MCF 10A (cell line): ENCODE results near the gene FARS2. TPM values are rescaled to one million over a fixed set of nuclear protein-coding genes. Genes with fewer than 3 reads are reported as not detected.

Source experiments
- BruUV-seq: library from RNA; stranded (reverse); fragments of 400-500 nt; replicated peaks from 2 replicates; lab custom pipeline; 2021; lab: Mats Ljungman, UMichigan
- CTCF ChIA-PET: fragments of 300-600 bp; sonication (Branson Sonifier 250); formaldehyde crosslinking; extraction: SDS; loops from one replicate; lab custom pipeline; 2021; ENCODE audit warnings: antibody characterized with exemption, inconsistent platforms; lab: Yijun Ruan, JAX
- POLR2A ChIA-PET: fragments of 300-600, 350-650 bp; sonication (Branson Sonifier 250); formaldehyde crosslinking; extraction: SDS; loops from one replicate; lab custom pipeline; 2020; ENCODE audit warnings: antibody characterized with exemption, inconsistent platforms; lab: Yijun Ruan, JAX
- DNase-seq: peaks from one replicate; pipeline ENCODE4 v3.0.0-alpha.2; 2018; ENCODE audit not compliant: unreplicated experiment
- H3K27ac Mint-ChIP-seq: one replicate; pipeline ENCODE4 v1.8.0; 2022; ENCODE audit warnings: mild to moderate bottlenecking, low read depth, mixed read lengths; ENCODE audit not compliant: unreplicated experiment
- H3K27me3 Mint-ChIP-seq: one replicate; pipeline ENCODE4 v1.8.0; 2022; ENCODE audit warnings: mixed read lengths; ENCODE audit not compliant: insufficient read depth, unreplicated experiment
- H3K36me3 Mint-ChIP-seq: one replicate; pipeline ENCODE4 v1.8.0; 2022; ENCODE audit warnings: mild to moderate bottlenecking, moderate library complexity, mixed read lengths; ENCODE audit not compliant: insufficient read depth, unreplicated experiment
- H3K4me1 Mint-ChIP-seq: one replicate; pipeline ENCODE4 v1.8.0; 2022; ENCODE audit warnings: mixed read lengths; ENCODE audit not compliant: insufficient read depth, unreplicated experiment
- H3K4me3 Mint-ChIP-seq: one replicate; pipeline ENCODE4 v1.8.0; 2022; ENCODE audit warnings: mild to moderate bottlenecking, moderate library complexity, mixed read lengths; ENCODE audit not compliant: unreplicated experiment
- H3K9me3 Mint-ChIP-seq: one replicate; pipeline ENCODE4 v1.8.0; 2022; ENCODE audit warnings: mixed read lengths; ENCODE audit not compliant: unreplicated experiment
- CTCF ChIP-seq: fragments of 200-600 bp; IDR thresholded peaks from one replicate; pipeline ENCODE4 v1.8.0; 2022; ENCODE audit warnings: antibody characterized with exemption, mild to moderate bottlenecking; ENCODE audit not compliant: unreplicated experiment
- intact Hi-C: fragments of 100-400 bp; cut with micrococcal nuclease; formaldehyde crosslinking; loops from 2 replicates; pipeline ENCODE4 v1.14.1; 2022
- total RNA-seq: library from RNA; stranded (reverse); gene quantifications from 2 replicates; pipeline ENCODE4 v1.2.3, GENCODE V29; 2022

Gene FARS2
- total RNA-seq, 1 experiment from 2014 or later, result 18.2 TPM

GRCh38 chr6:5552243-5552642 lies 290.9 kb downstream of the FARS2 start:
- intact Hi-C loops, result no loop called here
- no peak for DNase-seq
- TF ChIP-seq CTCF, result no peak
- H3K4me3 Mint-ChIP-seq, result no peak overlapping the region
- peaks cover 14% of the 10 kb centered on the region for H3K36me3 Mint-ChIP-seq
- no peak overlapping the region for H3K27ac Mint-ChIP-seq
- peaks cover 16% of the 10 kb centered on the region for H3K9me3 Mint-ChIP-seq
- H3K27me3 Mint-ChIP-seq, result no peaks in the 10 kb centered on the region
- ChIA-PET POLR2A (no interaction called here), CTCF (interaction anchor here (0.6 kb wide), 1 partner anchor 11 kb away, joined by 3 read pairs; no protein-coding TSS in a partner anchor)
- H3K4me1 Mint-ChIP-seq, result no peaks in the 10 kb centered on the region
- BruUV-seq, result no TSS peak

- Mint-ChIP-seq H3K27ac (no peak overlapping the region), H3K9me3 (peaks cover 16% of the 10 kb centered on the region), H3K4me3 (no peak overlapping the region), H3K36me3 (peaks cover 6% of the 10 kb centered on the region), H3K4me1 (no peaks in the 10 kb centered on the region), H3K27me3 (no peaks in the 10 kb centered on the region)
- DNase-seq, result no peak
- CTCF ChIA-PET, result interaction anchor here (0.6 to 1.4 kb wide), 2 partner anchors 82 to 1040 kb away, joined by 4 to 5 read pairs; no protein-coding TSS in a partner anchor
- intact Hi-C loops, result no loop called here
- no peak for TF ChIP-seq CTCF
- BruUV-seq, result no TSS peak
- POLR2A ChIA-PET, result no interaction called here
Measured at GRCh38 chr6:5553767-5554166, 292.5 kb downstream of the FARS2 start.

- Mint-ChIP-seq H3K4me3 (no peak overlapping the region), H3K27ac (no peak overlapping the region), H3K36me3 (peaks cover 6% of the 10 kb centered on the region), H3K27me3 (no peaks in the 10 kb centered on the region), H3K4me1 (no peaks in the 10 kb centered on the region), H3K9me3 (peaks cover 16% of the 10 kb centered on the region)
- CTCF ChIA-PET, result interaction anchor here (0.6 to 1.4 kb wide), 2 partner anchors 83 to 1039 kb away, joined by 4 to 5 read pairs; no protein-coding TSS in a partner anchor
- POLR2A ChIA-PET, result no interaction called here
- no peak for DNase-seq
- BruUV-seq, result no TSS peak
- no peak for TF ChIP-seq CTCF
- intact Hi-C loops, result no loop called here
Measured at GRCh38 chr6:5554226-5554625, 292.9 kb downstream of the FARS2 start.

- intact Hi-C loops, result no loop called here
- ChIA-PET POLR2A (no interaction called here), CTCF (no interaction called here)
- H3K9me3 Mint-ChIP-seq, result peaks cover 7% of the 10 kb centered on the region
- BruUV-seq, result no TSS peak
- peaks cover 6% of the 10 kb centered on the region for H3K36me3 Mint-ChIP-seq
- H3K27ac Mint-ChIP-seq, result no peak overlapping the region
- no peak for DNase-seq
- H3K27me3 Mint-ChIP-seq, result no peaks in the 10 kb centered on the region
- no peaks in the 10 kb centered on the region for H3K4me1 Mint-ChIP-seq
- no peak for TF ChIP-seq CTCF
- H3K4me3 Mint-ChIP-seq, result no peak overlapping the region
Measured at GRCh38 chr6:5556011-5556410, 294.7 kb downstream of the FARS2 start.
